ENCODE results near the gene EDRF1.

GRCh38 chr10:125769175-125769574 lies 49.7 kb downstream of the EDRF1 start:
- TF ChIP-seq CTCF (IDR thresholded peaks at IDR 0.05) = no peak
- no peak for TF ChIP-seq POLR2A (IDR thresholded peaks at IDR 0.05)
